ENCODE results near the gene CELF1. TPM values are rescaled to one million over a fixed set of nuclear protein-coding genes. Genes with fewer than 3 reads are reported as not detected.

CELF1 gene
- total RNA-seq, 1 experiment from 2014 or later: 157 TPM

- no peak overlapping the region for H3K27ac Mint-ChIP-seq (ENCODE audit: unreplicated experiment)
- TF ChIP-seq CTCF (IDR thresholded peaks at IDR 0.05; ENCODE audit: unreplicated experiment): no peak
- H3K4me3 Mint-ChIP-seq (ENCODE audit: low read depth, unreplicated experiment): no peak overlapping the region
- H3K9me3 Mint-ChIP-seq (ENCODE audit: low read depth, unreplicated experiment): no peaks in the 10 kb centered on the region
- intact Hi-C loops (cut with micrococcal nuclease; ENCODE audit: unreplicated experiment): no loop called here
- peaks cover 19% of the 10 kb centered on the region for H3K36me3 Mint-ChIP-seq (ENCODE audit: insufficient read depth, unreplicated experiment)
- peaks cover 5% of the 10 kb centered on the region for H3K4me1 Mint-ChIP-seq (ENCODE audit: low read depth, unreplicated experiment)
- CTCF ChIA-PET: no interaction called here
- no peak for DNase-seq
- no peaks in the 10 kb centered on the region for H3K27me3 Mint-ChIP-seq (ENCODE audit: unreplicated experiment)
- BruUV-seq (replicated peaks): no TSS peak
Observed at GRCh38 chr11:47430524-47430923, 122.4 kb downstream of the CELF1 start.

GRCh38 chr11:47426062-47426956, 126.6 kb downstream of the CELF1 start, which contains the start of gene PSMC3:
TSS of gene PSMC3 (minus strand) at chr11:47426439. CDS start at chr11:47426279, 160 bp downstream.
- no peaks in the 10 kb centered on the region for H3K27me3 Mint-ChIP-seq (ENCODE audit: unreplicated experiment)
- BruUV-seq (replicated peaks): no TSS peak
- CTCF ChIA-PET: interaction anchor here (0.5 to 1.4 kb wide), 4 partner anchors 14 to 140 kb away, joined by 3 to 6 read pairs (median 3); no protein-coding TSS in a partner anchor
- TF ChIP-seq CTCF (IDR thresholded peaks at IDR 0.05; ENCODE audit: unreplicated experiment): no peak
- H3K9me3 Mint-ChIP-seq (ENCODE audit: low read depth, unreplicated experiment): no peaks in the 10 kb centered on the region
- peak within 1 kb of the TSS; percentile 100 for H3K27ac Mint-ChIP-seq (ENCODE audit: unreplicated experiment)
- peaks cover 52% of the 10 kb centered on the region for H3K36me3 Mint-ChIP-seq (ENCODE audit: insufficient read depth, unreplicated experiment)
- H3K4me3 Mint-ChIP-seq (ENCODE audit: low read depth, unreplicated experiment): peak within 1 kb of the TSS; percentile 100
- peak; percentile 99 for DNase-seq
- intact Hi-C loops (cut with micrococcal nuclease; ENCODE audit: unreplicated experiment): no loop called here
- H3K4me1 Mint-ChIP-seq (ENCODE audit: low read depth, unreplicated experiment): peaks cover 17% of the 10 kb centered on the region

- Mint-ChIP-seq H3K27me3 (ENCODE audit: unreplicated experiment) (no peaks in the 10 kb centered on the region), H3K9me3 (ENCODE audit: low read depth, unreplicated experiment) (no peaks in the 10 kb centered on the region), H3K36me3 (ENCODE audit: insufficient read depth, unreplicated experiment) (peaks cover 59% of the 10 kb centered on the region), H3K4me3 (ENCODE audit: low read depth, unreplicated experiment) (peak overlapping the region; percentile 100), H3K27ac (ENCODE audit: unreplicated experiment) (peak overlapping the region; percentile 100), H3K4me1 (ENCODE audit: low read depth, unreplicated experiment) (peaks cover 17% of the 10 kb centered on the region)
- BruUV-seq (replicated peaks): TSS peak; percentile 60
- DNase-seq: no peak
- CTCF ChIA-PET: interaction anchor here (1.0 kb wide), 1 partner anchor 13 kb away, joined by 3 read pairs; no protein-coding TSS in a partner anchor
- intact Hi-C loops (cut with micrococcal nuclease; ENCODE audit: unreplicated experiment): no loop called here
- TF ChIP-seq CTCF (IDR thresholded peaks at IDR 0.05; ENCODE audit: unreplicated experiment): no peak
Observed at GRCh38 chr11:47425611-47426010, 127.3 kb downstream of the CELF1 start.

- no TSS peak for BruUV-seq (replicated peaks)
- H3K4me1 Mint-ChIP-seq (ENCODE audit: low read depth, unreplicated experiment): peaks cover 8% of the 10 kb centered on the region
- no peaks in the 10 kb centered on the region for H3K27me3 Mint-ChIP-seq (ENCODE audit: unreplicated experiment)
- no peak for TF ChIP-seq CTCF (IDR thresholded peaks at IDR 0.05; ENCODE audit: unreplicated experiment)
- H3K9me3 Mint-ChIP-seq (ENCODE audit: low read depth, unreplicated experiment): no peaks in the 10 kb centered on the region
- no peak overlapping the region for H3K27ac Mint-ChIP-seq (ENCODE audit: unreplicated experiment)
- H3K36me3 Mint-ChIP-seq (ENCODE audit: insufficient read depth, unreplicated experiment): peaks cover 69% of the 10 kb centered on the region
- H3K4me3 Mint-ChIP-seq (ENCODE audit: low read depth, unreplicated experiment): no peak overlapping the region
- intact Hi-C loops (cut with micrococcal nuclease; ENCODE audit: unreplicated experiment): no loop called here
- CTCF ChIA-PET: no interaction called here
- DNase-seq: no peak
Observed at GRCh38 chr11:47418454-47419259, 134.3 kb downstream of the CELF1 start.

All from Calu3 (cell line).